SKM-1 treated with dmso at 0.1 percent for 144 hours (cell line): ENCODE results near the gene PPP2R2B.
A peak's percentile ranks its signal among the peaks of the same experiment; 100 is the strongest.

Experiments
- DNase-seq: peaks from one replicate; lab custom pipeline; 2025; ENCODE audit not compliant: unreplicated experiment; lab: John Stamatoyannopoulos, UW

PPP2R2B gene

GRCh38 chr5:146888351-146888978 lies 9.9 kb upstream of the PPP2R2B start:
- no peak for DNase-seq

GRCh38 chr5:146884066-146884626 lies 5.6 kb upstream of the PPP2R2B start:
- no peak for DNase-seq

GRCh38 chr5:146883511-146883910 lies 5.0 kb upstream of the PPP2R2B start:
- DNase-seq, result no peak

GRCh38 chr5:146880966-146881365 lies 2.4 kb upstream of the PPP2R2B start:
- peak; percentile 21 for DNase-seq

GRCh38 chr5:146877783-146878475 lies 628 bp downstream of the PPP2R2B start:
- DNase-seq, result no peak

GRCh38 chr5:146877178-146877681 lies 1.3 kb downstream of the PPP2R2B start:
- DNase-seq, result no peak

- no peak for DNase-seq
These were observed 5.2 kb downstream of the PPP2R2B start for GRCh38 chr5:146873186-146873917.

- no peak for DNase-seq
These were observed 6.4 kb downstream of the PPP2R2B start for GRCh38 chr5:146872188-146872587.

GRCh38 chr5:146867996-146868708 lies 10.4 kb downstream of the PPP2R2B start:
- no peak for DNase-seq

GRCh38 chr5:146866263-146866662 lies 12.3 kb downstream of the PPP2R2B start:
- DNase-seq, result no peak

- DNase-seq, result no peak
These were observed 15.9 kb downstream of the PPP2R2B start for GRCh38 chr5:146862641-146863040.

GRCh38 chr5:146860213-146860893 lies 18.2 kb downstream of the PPP2R2B start:
- DNase-seq, result no peak

GRCh38 chr5:146852089-146852488 lies 26.5 kb downstream of the PPP2R2B start:
- no peak for DNase-seq

GRCh38 chr5:146851133-146851532 lies 27.4 kb downstream of the PPP2R2B start:
- no peak for DNase-seq

GRCh38 chr5:146849694-146850303 lies 28.8 kb downstream of the PPP2R2B start:
- DNase-seq, result no peak

- DNase-seq, result no peak
These were observed 30.4 kb downstream of the PPP2R2B start for GRCh38 chr5:146848133-146848532.

GRCh38 chr5:146840016-146840415 lies 38.5 kb downstream of the PPP2R2B start:
- DNase-seq, result no peak

GRCh38 chr5:146836226-146836842 lies 42.2 kb downstream of the PPP2R2B start:
- no peak for DNase-seq

GRCh38 chr5:146832985-146833732 lies 45.4 kb downstream of the PPP2R2B start:
- DNase-seq, result no peak
